ENCODE results near the gene ADPRS. TPM values are rescaled to one million over a fixed set of nuclear protein-coding genes. Genes with fewer than 3 reads are reported as not detected.

The ADPRS gene
- total and polyA plus RNA-seq, 3 experiments from 2014 or later: 26.1 to 41.1 (median 38.9) TPM

GRCh38 chr1:36094621-36095061 is 5.9 kb downstream of the ADPRS start:
- H3K9me3 Mint-ChIP-seq: no peaks in the 10 kb centered on the region
- Histone ChIP-seq H3K9me3 (ENCODE audit: low read length) (no peaks in the 10 kb centered on the region), H3K4me1 (ENCODE audit: insufficient read depth, low read length) (peaks cover 7% of the 10 kb centered on the region), H3K27me3 (ENCODE audit: insufficient read depth, low read length, poor library complexity, severe bottlenecking) (no peaks in the 10 kb centered on the region), H3K36me3 (ENCODE audit: insufficient read depth, low read length) (peaks cover 50% of the 10 kb centered on the region), H3K4me3 (ENCODE audit: low read length) (no peak overlapping the region), H3K27ac (ENCODE audit: low read depth, low read length) (no peak overlapping the region)
- no peak for DNase-seq
- POLR2A ChIA-PET: no interaction called here
- peaks cover 6 to 24% (median 9%) of the 10 kb centered on the region in 3 donors for H3K4me1 Mint-ChIP-seq
- peaks cover 0 to 59% (median 2%) of the 10 kb centered on the region in 3 donors for H3K36me3 Mint-ChIP-seq
- no peak overlapping the region for H3K4me3 Mint-ChIP-seq
- H3K27ac Mint-ChIP-seq: peak overlapping the region in 1 of 8 donors; percentile 76
- no peaks in the 10 kb centered on the region for H3K27me3 Mint-ChIP-seq
- CTCF ChIA-PET: interaction anchor here (0.8 to 9.0 kb wide), 5 partner anchors 40 to 191 kb away, joined by 3 to 76 read pairs (median 6); partner anchors contain the start of genes THRAP3 and TRAPPC3

GRCh38 chr1:36095760-36096405 is 7.2 kb downstream of the ADPRS start:
- CTCF ChIA-PET: interaction anchor here (0.7 to 9.0 kb wide), 4 partner anchors 39 to 92 kb away, joined by 3 to 76 read pairs (median 11); partner anchors contain the start of gene TRAPPC3
- H3K36me3 Mint-ChIP-seq: peaks cover 0 to 55% (median 2%) of the 10 kb centered on the region in 3 donors
- Histone ChIP-seq H3K9me3 (ENCODE audit: low read length) (no peaks in the 10 kb centered on the region), H3K4me1 (ENCODE audit: insufficient read depth, low read length) (no peaks in the 10 kb centered on the region), H3K27ac (ENCODE audit: low read depth, low read length) (no peak overlapping the region), H3K4me3 (ENCODE audit: low read length) (no peak overlapping the region), H3K27me3 (ENCODE audit: insufficient read depth, low read length, poor library complexity, severe bottlenecking) (no peaks in the 10 kb centered on the region), H3K36me3 (ENCODE audit: insufficient read depth, low read length) (peaks cover 50% of the 10 kb centered on the region)
- DNase-seq: no peak
- peaks cover 0 to 23% (median 7%) of the 10 kb centered on the region in 3 donors for H3K4me1 Mint-ChIP-seq
- H3K27me3 Mint-ChIP-seq: no peaks in the 10 kb centered on the region
- POLR2A ChIA-PET: interaction anchor here (0.7 kb wide), 1 partner anchor 84 kb away, joined by 3 read pairs; no protein-coding TSS in a partner anchor
- no peak overlapping the region for H3K4me3 Mint-ChIP-seq
- no peaks in the 10 kb centered on the region for H3K9me3 Mint-ChIP-seq
- H3K27ac Mint-ChIP-seq: peak overlapping the region in 2 of 8 donors; percentile 45 to 77

GRCh38 chr1:36096500-36097432 is 8.1 kb downstream of the ADPRS start:
- ChIA-PET POLR2A (no interaction called here), CTCF (interaction anchor here (0.7 to 9.0 kb wide), 5 partner anchors 35 to 91 kb away, joined by 3 to 76 read pairs (median 7); partner anchors contain the start of gene TRAPPC3)
- H3K9me3 ChIP-seq (ENCODE audit: low read length): no peaks in the 10 kb centered on the region
- H3K4me3 ChIP-seq (ENCODE audit: low read length): no peak overlapping the region
- Mint-ChIP-seq H3K27ac (peak overlapping the region in 2 of 8 donors; percentile 71 to 85), H3K36me3 (peaks cover 0 to 47% (median 2%) of the 10 kb centered on the region in 3 donors), H3K4me1 (peaks cover 0 to 14% (median 4%) of the 10 kb centered on the region in 3 donors), H3K9me3 (no peaks in the 10 kb centered on the region), H3K4me3 (no peak overlapping the region), H3K27me3 (no peaks in the 10 kb centered on the region)
- DNase-seq: no peak
- H3K27me3 ChIP-seq (ENCODE audit: insufficient read depth, low read length, poor library complexity, severe bottlenecking): no peaks in the 10 kb centered on the region
- H3K36me3 ChIP-seq (ENCODE audit: insufficient read depth, low read length): peaks cover 41% of the 10 kb centered on the region
- no peak overlapping the region for H3K27ac ChIP-seq (ENCODE audit: low read depth, low read length)
- H3K4me1 ChIP-seq (ENCODE audit: insufficient read depth, low read length): no peaks in the 10 kb centered on the region

- no peak overlapping the region for H3K27ac Mint-ChIP-seq
- no peak overlapping the region for H3K4me3 Mint-ChIP-seq
- POLR2A ChIA-PET: no interaction called here
- Histone ChIP-seq H3K4me3 (ENCODE audit: low read length) (no peak overlapping the region), H3K4me1 (ENCODE audit: insufficient read depth, low read length) (no peaks in the 10 kb centered on the region), H3K27me3 (ENCODE audit: insufficient read depth, low read length, poor library complexity, severe bottlenecking) (no peaks in the 10 kb centered on the region), H3K36me3 (ENCODE audit: insufficient read depth, low read length) (peaks cover 29% of the 10 kb centered on the region), H3K9me3 (ENCODE audit: low read length) (no peaks in the 10 kb centered on the region), H3K27ac (ENCODE audit: low read depth, low read length) (no peak overlapping the region)
- peaks cover 0 to 36% (median 2%) of the 10 kb centered on the region in 3 donors for H3K36me3 Mint-ChIP-seq
- H3K27me3 Mint-ChIP-seq: no peaks in the 10 kb centered on the region
- CTCF ChIA-PET: interaction anchor here (1.2 to 9.0 kb wide), 4 partner anchors 34 to 90 kb away, joined by 3 to 76 read pairs (median 11); partner anchors contain the start of gene TRAPPC3
- DNase-seq: no peak
- H3K4me1 Mint-ChIP-seq: peaks cover 0 to 7% (median 4%) of the 10 kb centered on the region in 3 donors
- no peaks in the 10 kb centered on the region for H3K9me3 Mint-ChIP-seq
Measured at GRCh38 chr1:36097693-36098585, 9.2 kb downstream of the ADPRS start.

- CTCF ChIA-PET: interaction anchor here (1.8 to 9.0 kb wide), 3 partner anchors 36 to 187 kb away, joined by 8 to 76 read pairs (median 13); partner anchors contain the start of gene TRAPPC3
- peaks cover 0 to 7% (median 4%) of the 10 kb centered on the region in 3 donors for H3K4me1 Mint-ChIP-seq
Measured at GRCh38 chr1:36098650-36099365, 10.1 kb downstream of the ADPRS start.

GRCh38 chr1:36099681-36100341 is 11.1 kb downstream of the ADPRS start:
- H3K27ac Mint-ChIP-seq: peak overlapping the region in 3 of 8 donors; percentile 29 to 90 (median 71)
- peak overlapping the region in 2 of 7 donors; percentile 39 to 54 for H3K4me3 Mint-ChIP-seq
- CTCF ChIA-PET: interaction anchor here (0.8 to 9.0 kb wide), 11 partner anchors 11 to 268 kb away, joined by 3 to 76 read pairs (median 4); partner anchors contain the start of gene TRAPPC3
- H3K27ac ChIP-seq (ENCODE audit: low read depth, low read length): no peak overlapping the region
- no peaks in the 10 kb centered on the region for H3K27me3 ChIP-seq (ENCODE audit: insufficient read depth, low read length, poor library complexity, severe bottlenecking)
- no peaks in the 10 kb centered on the region for H3K27me3 Mint-ChIP-seq
- POLR2A ChIA-PET: no interaction called here
- H3K36me3 ChIP-seq (ENCODE audit: insufficient read depth, low read length): peaks cover 11% of the 10 kb centered on the region
- H3K4me1 ChIP-seq (ENCODE audit: insufficient read depth, low read length): no peaks in the 10 kb centered on the region
- H3K4me3 ChIP-seq (ENCODE audit: low read length): no peak overlapping the region
- peaks cover 0 to 18% (median 0%) of the 10 kb centered on the region in 3 donors for H3K36me3 Mint-ChIP-seq
- peak; percentile 58 to 83 (median 72) for DNase-seq
- H3K9me3 Mint-ChIP-seq: no peaks in the 10 kb centered on the region
- no peaks in the 10 kb centered on the region for H3K9me3 ChIP-seq (ENCODE audit: low read length)
- H3K4me1 Mint-ChIP-seq: peaks cover 0 to 7% (median 4%) of the 10 kb centered on the region in 3 donors

More at GRCh38 chr1:36098650-36099365, 10.1 kb downstream of the ADPRS start:
- POLR2A ChIA-PET: no interaction called here
- H3K9me3 Mint-ChIP-seq: no peaks in the 10 kb centered on the region
- Histone ChIP-seq H3K4me1 (ENCODE audit: insufficient read depth, low read length) (no peaks in the 10 kb centered on the region), H3K27me3 (ENCODE audit: insufficient read depth, low read length, poor library complexity, severe bottlenecking) (no peaks in the 10 kb centered on the region), H3K36me3 (ENCODE audit: insufficient read depth, low read length) (peaks cover 21% of the 10 kb centered on the region), H3K4me3 (ENCODE audit: low read length) (no peak overlapping the region), H3K9me3 (ENCODE audit: low read length) (no peaks in the 10 kb centered on the region), H3K27ac (ENCODE audit: low read depth, low read length) (no peak overlapping the region)
- H3K36me3 Mint-ChIP-seq: peaks cover 0 to 27% (median 1%) of the 10 kb centered on the region in 3 donors
- peak overlapping the region in 1 of 8 donors; percentile 14 for H3K27ac Mint-ChIP-seq
- H3K4me3 Mint-ChIP-seq: no peak overlapping the region
- no peaks in the 10 kb centered on the region for H3K27me3 Mint-ChIP-seq
- no peak for DNase-seq
